Measurements from ENCODE around the gene CLSTN2. TPM values are rescaled to one million over a fixed set of nuclear protein-coding genes. Genes with fewer than 3 reads are reported as not detected.

Gene CLSTN2
- total and polyA plus RNA-seq, 2 of the 4 experiments (the other 2 are of a cell fraction) = under 0.01 to 0.07 TPM

- Histone ChIP-seq H2AK9ac (replicated peaks; ENCODE audit: low read depth, low read length, poor library complexity) (no peak overlapping the region), H2AK5ac (ENCODE audit: low read depth, low read length) (no peak overlapping the region), H3K36me3 (ENCODE audit: control insufficient read depth, insufficient read depth, low read length) (no peaks in the 10 kb centered on the region), H4K20me1 (ENCODE audit: insufficient read depth, low read length) (no peaks in the 10 kb centered on the region), H3K9me3 (ENCODE audit: control insufficient read depth, insufficient read depth, low read length) (no peaks in the 10 kb centered on the region), H4K8ac (ENCODE audit: low read depth in 2 of 2, low read length in 2 of 2) (no peak overlapping the region), H2BK15ac (ENCODE audit: low read depth, low read length) (no peak overlapping the region), H3K27me3 (ENCODE audit: control insufficient read depth, insufficient read depth, low read length) (no peaks in the 10 kb centered on the region), H2BK20ac (ENCODE audit: low read depth, low read length) (no peak overlapping the region), H3K56ac (ENCODE audit: extremely low read depth, insufficient read depth, low read length) (no peak overlapping the region), H4K91ac (ENCODE audit: insufficient read depth, low read depth, low read length) (no peak overlapping the region), H3K4me1 (ENCODE audit: control insufficient read depth, insufficient read depth, low read length) (no peaks in the 10 kb centered on the region), H2AFZ (replicated peaks; ENCODE audit: low read length, poor library complexity) (no peak overlapping the region), H3K9me1 (ENCODE audit: insufficient read depth, low read length) (no peaks in the 10 kb centered on the region), H3K23ac (ENCODE audit: low read depth, low read length) (no peak overlapping the region), H3K4me3 (ENCODE audit: insufficient read depth, low read depth, low read length) (no peak overlapping the region), H3K4me2 (ENCODE audit: low read depth, low read length) (no peak overlapping the region), H3K18ac (ENCODE audit: low read depth, low read length) (no peak overlapping the region), H3K79me1 (ENCODE audit: low read depth in 1 of 2, low read length in 2 of 2) (no peaks in the 10 kb centered on the region), H3K14ac (replicated peaks; ENCODE audit: low read depth, low read length) (no peak overlapping the region), H2BK5ac (ENCODE audit: low read depth, low read length, poor library complexity, severe bottlenecking) (no peak overlapping the region), H2BK120ac (ENCODE audit: low read depth, low read length) (no peak overlapping the region), H4K5ac (ENCODE audit: low read depth, low read length) (no peak overlapping the region), H3K4ac (ENCODE audit: low read depth, low read length) (no peak overlapping the region), H3K9ac (ENCODE audit: low read depth, low read length) (no peak overlapping the region), H3K27ac (ENCODE audit: insufficient read depth, low read length) (no peak overlapping the region)
- TF ChIP-seq MAZ (IDR thresholded peaks at IDR 0.05; ENCODE audit: borderline replicate concordance, low read depth, low read length) (no peak), RFX5 (IDR thresholded peaks at IDR 0.05; ENCODE audit: low read depth, low read length) (no peak), NFE2L2 (IDR thresholded peaks at IDR 0.05; ENCODE audit: low read depth, low read length) (no peak), CEBPB (IDR thresholded peaks at IDR 0.05; ENCODE audit: low read depth, low read length) (no peak), MAFK (IDR thresholded peaks at IDR 0.05; ENCODE audit: low read depth, low read length) (no peak), MXI1 (IDR thresholded peaks at IDR 0.05; ENCODE audit: borderline replicate concordance, low read depth, low read length) (no peak), RCOR1 (IDR thresholded peaks at IDR 0.05; ENCODE audit: insufficient replicate concordance, low read length) (no peak), USF2 (IDR thresholded peaks at IDR 0.05; ENCODE audit: low read depth, low read length) (no peak), RAD21 (IDR thresholded peaks at IDR 0.05; ENCODE audit: low read length) (no peak), FOS (IDR thresholded peaks at IDR 0.05; ENCODE audit: low read depth, low read length) (no peak), BHLHE40 (IDR thresholded peaks at IDR 0.05; ENCODE audit: low read depth, low read length) (no peak), SMC3 (IDR thresholded peaks at IDR 0.05; ENCODE audit: low read depth, low read length) (no peak), POLR2A (IDR thresholded peaks at IDR 0.05; ENCODE audit: low read depth, low read length) (no peak), CHD1 (IDR thresholded peaks at IDR 0.05; ENCODE audit: low read depth, low read length) (no peak)
- TF ChIP-seq, protein P1, sequence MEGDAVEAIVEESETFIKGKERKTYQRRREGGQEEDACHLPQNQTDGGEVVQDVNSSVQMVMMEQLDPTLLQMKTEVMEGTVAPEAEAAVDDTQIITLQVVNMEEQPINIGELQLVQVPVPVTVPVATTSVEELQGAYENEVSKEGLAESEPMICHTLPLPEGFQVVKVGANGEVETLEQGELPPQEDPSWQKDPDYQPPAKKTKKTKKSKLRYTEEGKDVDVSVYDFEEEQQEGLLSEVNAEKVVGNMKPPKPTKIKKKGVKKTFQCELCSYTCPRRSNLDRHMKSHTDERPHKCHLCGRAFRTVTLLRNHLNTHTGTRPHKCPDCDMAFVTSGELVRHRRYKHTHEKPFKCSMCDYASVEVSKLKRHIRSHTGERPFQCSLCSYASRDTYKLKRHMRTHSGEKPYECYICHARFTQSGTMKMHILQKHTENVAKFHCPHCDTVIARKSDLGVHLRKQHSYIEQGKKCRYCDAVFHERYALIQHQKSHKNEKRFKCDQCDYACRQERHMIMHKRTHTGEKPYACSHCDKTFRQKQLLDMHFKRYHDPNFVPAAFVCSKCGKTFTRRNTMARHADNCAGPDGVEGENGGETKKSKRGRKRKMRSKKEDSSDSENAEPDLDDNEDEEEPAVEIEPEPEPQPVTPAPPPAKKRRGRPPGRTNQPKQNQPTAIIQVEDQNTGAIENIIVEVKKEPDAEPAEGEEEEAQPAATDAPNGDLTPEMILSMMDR (conservative IDR thresholded peaks at IDR 0.05; ENCODE audit: low read depth, low read length) = no peak
- TF ChIP-seq, protein P2, sequence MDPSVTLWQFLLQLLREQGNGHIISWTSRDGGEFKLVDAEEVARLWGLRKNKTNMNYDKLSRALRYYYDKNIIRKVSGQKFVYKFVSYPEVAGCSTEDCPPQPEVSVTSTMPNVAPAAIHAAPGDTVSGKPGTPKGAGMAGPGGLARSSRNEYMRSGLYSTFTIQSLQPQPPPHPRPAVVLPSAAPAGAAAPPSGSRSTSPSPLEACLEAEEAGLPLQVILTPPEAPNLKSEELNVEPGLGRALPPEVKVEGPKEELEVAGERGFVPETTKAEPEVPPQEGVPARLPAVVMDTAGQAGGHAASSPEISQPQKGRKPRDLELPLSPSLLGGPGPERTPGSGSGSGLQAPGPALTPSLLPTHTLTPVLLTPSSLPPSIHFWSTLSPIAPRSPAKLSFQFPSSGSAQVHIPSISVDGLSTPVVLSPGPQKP (IDR thresholded peaks at IDR 0.05; ENCODE audit: borderline replicate concordance, low read depth, low read length) = no peak
- in situ Hi-C loops (cut with MboI; ENCODE audit: low sequenced_read_pairs) (no loop called here), intact Hi-C loops (cut with micrococcal nuclease) (no loop called here), dilution Hi-C loops (cut with HindIII; ENCODE audit: low sequenced_read_pairs, unreplicated experiment) (no loop called here)
- CTCF ChIA-PET = no interaction called here
- no peak for ATAC-seq (ENCODE audit: low read depth)
- no CpG with 5 or more reads among the region's 2 CpGs for WGBS, 2 experiments (ENCODE audit: extremely low coverage in 2 of 2, insufficient read length in 1 of 2)
- BruUV-seq (replicated peaks) = no TSS peak
- DNase-seq = no peak
- POLR2A ChIA-PET (ENCODE audit: unreplicated experiment) = no interaction called here
Measured at GRCh38 chr3:140290105-140290504, 355.1 kb downstream of the CLSTN2 start.

All from IMR-90 (cell line).